Tibial artery (tissue), 4 donors: ENCODE measurements around the gene TOGARAM1.

Experiments used
- DNase-seq, 2 donors: peaks; one replicate each; pipeline ENCODE4 v3.0.0-alpha.2; 2019
- H3K27ac ChIP-seq, 2 donors: fragments of 200-600 bp; sonication (generic) in 1 of 2; 1 replicate in 1 of 2; 2 replicates in 1 of 2; pipeline ENCODE4 v1.5.1; 2018 to 2019; ENCODE audit warnings: mild to moderate bottlenecking in 1 of 2
- H3K27me3 ChIP-seq, 2 donors: fragments of 200-600 bp; sonication (generic) in 1 of 2; one replicate each; pipeline versions ENCODE4 v1.5.1 to v1.6.0; 2016 to 2019
- H3K36me3 ChIP-seq, 3 donors: fragments of 200-600 bp; sonication (generic) in 2 of 3; one replicate each; pipeline ENCODE4 v1.5.1; 2016 to 2019; ENCODE audit warnings: mild to moderate bottlenecking in 2 of 3
- H3K4me1 ChIP-seq, 4 donors: fragments of 200-600 bp; sonication (generic) in 2 of 4; 1 replicate in 3 of 4; 2 replicates in 1 of 4; pipeline ENCODE4 v1.5.1; 2016 to 2019
- H3K4me3 ChIP-seq, 2 donors: fragments of 200-600 bp; sonication (generic) in 1 of 2; 1 replicate in 1 of 2; 2 replicates in 1 of 2; pipeline ENCODE4 v1.5.1; 2018 to 2019; ENCODE audit warnings: mild to moderate bottlenecking in 2 of 2
- H3K9me3 ChIP-seq, 3 donors: fragments of 200-600 bp; sonication (generic) in 1 of 3; one replicate each; pipeline ENCODE4 v1.5.1; 2016 to 2019
- CTCF ChIP-seq, 2 experiments: fragments of 200-600 bp in 1 of 2; fragments of 450-650 bp in 1 of 2; IDR thresholded peaks; one replicate each; pipeline ENCODE4 v1.5.1; 2017 to 2019; ENCODE audit warnings: antibody characterized with exemption in 2 of 2, mild to moderate bottlenecking in 1 of 2, moderate library complexity in 1 of 2
- intact Hi-C: fragments of 100-400 bp; cut with DNase I; formaldehyde crosslinking; loops from one replicate; pipeline ENCODE4 v1.15.0; 2023; ENCODE audit warnings: low total_unique reads

TOGARAM1 gene

GRCh38 chr14:44988694-44989093 is 26.7 kb downstream of the TOGARAM1 start:
- intact Hi-C loops, result no loop called here
- DNase-seq, result no peak
- H3K36me3 ChIP-seq, result no peaks in the 10 kb centered on the region
- H3K4me3 ChIP-seq, result no peak overlapping the region
- peaks cover 0 to 8% (median 3%) of the 10 kb centered on the region in 4 donors for H3K4me1 ChIP-seq
- H3K9me3 ChIP-seq, result no peaks in the 10 kb centered on the region
- no peak for TF ChIP-seq CTCF (IDR thresholded peaks at IDR 0.05)
- H3K27me3 ChIP-seq, result no peaks in the 10 kb centered on the region
- peak overlapping the region in 1 of 2 donors; percentile 13 for H3K27ac ChIP-seq

- peaks cover 0 to 8% (median 3%) of the 10 kb centered on the region in 4 donors for H3K4me1 ChIP-seq
- no peaks in the 10 kb centered on the region for H3K27me3 ChIP-seq
- no peak for TF ChIP-seq CTCF (IDR thresholded peaks at IDR 0.05)
- H3K4me3 ChIP-seq, result no peak overlapping the region
- no peak for DNase-seq
- peak overlapping the region in 1 of 2 donors; percentile 13 for H3K27ac ChIP-seq
- intact Hi-C loops, result no loop called here
- H3K9me3 ChIP-seq, result no peaks in the 10 kb centered on the region
- no peaks in the 10 kb centered on the region for H3K36me3 ChIP-seq
Observed at GRCh38 chr14:44989497-44990440, 27.8 kb downstream of the TOGARAM1 start.

GRCh38 chr14:44990533-44990932 is 28.5 kb downstream of the TOGARAM1 start:
- no peaks in the 10 kb centered on the region for H3K27me3 ChIP-seq
- H3K4me3 ChIP-seq, result no peak overlapping the region
- H3K27ac ChIP-seq, result no peak overlapping the region
- H3K4me1 ChIP-seq, result peaks cover 0 to 8% (median 3%) of the 10 kb centered on the region in 4 donors
- no peaks in the 10 kb centered on the region for H3K36me3 ChIP-seq
- DNase-seq, result no peak
- intact Hi-C loops, result no loop called here
- H3K9me3 ChIP-seq, result no peaks in the 10 kb centered on the region
- TF ChIP-seq CTCF (IDR thresholded peaks at IDR 0.05), result no peak

DNA sequence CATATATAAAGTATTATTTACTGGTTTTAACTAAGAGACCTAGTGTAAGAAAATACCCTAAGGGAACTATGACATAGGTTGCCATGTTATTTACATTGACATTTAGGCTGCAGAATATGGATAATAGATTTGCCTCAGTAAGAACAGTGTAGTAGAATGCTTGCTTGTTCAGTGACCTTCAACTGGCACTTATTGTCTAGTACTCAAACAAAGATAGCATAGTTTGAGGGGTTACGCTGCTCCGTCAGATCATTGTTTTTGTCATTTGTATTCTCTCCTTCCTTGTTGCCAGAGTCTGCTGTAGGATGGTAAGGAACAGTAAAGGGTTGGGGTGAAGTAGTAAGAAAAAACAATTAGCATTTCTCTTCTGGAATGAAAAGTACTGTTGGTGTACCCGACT is 33.2 kb downstream of the TOGARAM1 start:
- no peaks in the 10 kb centered on the region for H3K9me3 ChIP-seq
- no peaks in the 10 kb centered on the region for H3K4me1 ChIP-seq
- no peaks in the 10 kb centered on the region for H3K27me3 ChIP-seq
- no peak overlapping the region for H3K4me3 ChIP-seq
- no peak overlapping the region for H3K27ac ChIP-seq
- intact Hi-C loops, result no loop called here
- DNase-seq, result no peak
- TF ChIP-seq CTCF (IDR thresholded peaks at IDR 0.05), result no peak
- H3K36me3 ChIP-seq, result peaks cover 0 to 14% (median 5%) of the 10 kb centered on the region in 3 donors

DNA sequence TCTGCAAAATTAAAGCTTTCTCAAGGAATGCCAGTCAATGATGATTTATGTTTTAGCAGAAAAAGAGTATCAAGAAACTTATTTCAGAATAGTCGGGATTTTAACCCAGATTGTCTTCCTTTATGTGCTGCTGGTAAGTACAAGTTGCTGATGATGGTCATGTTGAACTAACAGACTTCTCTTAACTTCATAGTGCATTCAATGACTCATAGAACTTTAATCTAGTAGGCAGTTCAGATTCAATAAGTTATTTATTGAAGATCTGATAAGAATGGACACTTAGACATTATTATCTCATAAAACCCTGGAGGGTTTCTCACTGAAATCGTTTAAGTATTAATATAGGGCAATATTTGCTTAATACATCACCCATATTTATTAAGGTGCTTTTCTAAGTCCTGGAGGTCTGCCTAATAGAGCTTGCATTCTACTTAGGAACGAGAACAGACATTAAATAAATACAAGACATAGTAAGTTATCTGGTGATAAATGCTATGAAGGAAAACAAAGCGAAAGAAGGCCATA is 33.8 kb downstream of the TOGARAM1 start:
- no peaks in the 10 kb centered on the region for H3K27me3 ChIP-seq
- no peak for DNase-seq
- H3K36me3 ChIP-seq, result peaks cover 0 to 20% (median 9%) of the 10 kb centered on the region in 3 donors
- intact Hi-C loops, result no loop called here
- no peak for TF ChIP-seq CTCF (IDR thresholded peaks at IDR 0.05)
- H3K4me3 ChIP-seq, result no peak overlapping the region
- H3K4me1 ChIP-seq, result no peaks in the 10 kb centered on the region
- no peak overlapping the region for H3K27ac ChIP-seq
- H3K9me3 ChIP-seq, result no peaks in the 10 kb centered on the region
